GM12878 (cell line): ENCODE data around the gene AKAP13. TPM values are rescaled to one million over a fixed set of nuclear protein-coding genes. Genes with fewer than 3 reads are reported as not detected.

Experiments used
- ATAC-seq: fragments of 200-7000 bp; cut with Tn5 transposase; 3 replicates; pipeline ENCODE4 v1.9.1; 2020; ENCODE audit warnings: mild to moderate bottlenecking, moderate library complexity
- BruUV-seq: library from RNA; stranded (reverse); fragments of 400-500 nt; replicated peaks from 2 replicates; lab custom pipeline; 2021; lab: Mats Ljungman, UMichigan
- CTCF ChIA-PET: fragments of 300-600 bp; sonication (Branson Sonifier 250); formaldehyde crosslinking; extraction: SDS; loops from one replicate; lab custom pipeline; 2021; ENCODE audit warnings: inconsistent platforms; lab: Yijun Ruan, JAX
- POLR2A ChIA-PET: fragments of 350-600 bp; formaldehyde crosslinking; extraction: SDS; loops from one replicate; lab custom pipeline; 2021; ENCODE audit warnings: inconsistent platforms; lab: Charles Lee
- RAD21 ChIA-PET: fragments of 300-600 bp; sonication (Branson Sonifier 250); formaldehyde crosslinking; loops from one replicate; lab custom pipeline; 2023; ENCODE audit warnings: antibody characterized with exemption; ENCODE audit not compliant: unreplicated experiment; lab: Charles Lee
- SMC1A ChIA-PET: fragments of 300-600 bp; sonication (Branson Sonifier 250); formaldehyde crosslinking; loops from one replicate; lab custom pipeline; 2023; ENCODE audit not compliant: unreplicated experiment, uncharacterized antibody; lab: Charles Lee
- DNase-seq: peaks from one replicate; pipeline ENCODE4 v3.0.0-alpha.2; 2011; ENCODE audit warnings: low read depth, low spot score
- FAIRE-seq: peaks from 3 replicates; lab custom pipeline; 2011; peaks lifted over from hg19 to GRCh38; lab: Jason Lieb, UNC
- H2AFZ ChIP-seq: 2 replicates; pipeline ENCODE4 v1.6.0; 2011; ENCODE audit warnings: low read depth, low read length, control low read depth; ENCODE audit not compliant: control insufficient read depth
- H3K27ac ChIP-seq: 2 replicates; pipeline ENCODE4 v1.5.1; 2011; ENCODE audit warnings: control low read depth; ENCODE audit not compliant: control insufficient read depth, insufficient read depth
- H3K27me3 ChIP-seq, 2 experiments: replicated peaks in 1 of 2; 2 replicates each; pipeline versions ENCODE4 v1.6.0 to v1.6.1; 2011; ENCODE audit warnings: low read length in 1 of 2; ENCODE audit not compliant: control insufficient read depth in 2 of 2, insufficient read depth in 2 of 2
- H3K36me3 ChIP-seq, 2 experiments: 2 replicates each; pipeline ENCODE4 v1.5.1; 2011; ENCODE audit warnings: low read length in 1 of 2; ENCODE audit not compliant: control insufficient read depth in 2 of 2, insufficient read depth in 2 of 2
- H3K4me1 ChIP-seq: 2 replicates; pipeline ENCODE4 v1.6.1; 2011; ENCODE audit warnings: mild to moderate bottlenecking, low read length, moderate library complexity, mixed read lengths; ENCODE audit not compliant: control insufficient read depth, insufficient read depth
- H3K4me2 ChIP-seq: 2 replicates; pipeline ENCODE4 v1.6.0; 2011; ENCODE audit warnings: control low read depth; ENCODE audit not compliant: control insufficient read depth, insufficient read depth
- H3K4me3 ChIP-seq: fragments of 200-600 bp; sonication (generic); 2 replicates; pipeline ENCODE4 v1.5.1; 2016
- H3K79me2 ChIP-seq: 2 replicates; pipeline ENCODE4 v1.6.0; 2011; ENCODE audit warnings: low read length; ENCODE audit not compliant: control insufficient read depth, insufficient read depth
- H3K9ac ChIP-seq: 2 replicates; pipeline ENCODE4 v1.8.0; 2011; ENCODE audit warnings: low read length, control low read depth, mixed read lengths; ENCODE audit not compliant: control insufficient read depth, insufficient read depth
- H3K9me3 ChIP-seq: replicated peaks from 3 replicates; pipeline ENCODE4 v1.5.1; 2011; ENCODE audit warnings: mild to moderate bottlenecking, low read length; ENCODE audit not compliant: control insufficient read depth, insufficient read depth
- H4K20me1 ChIP-seq: 2 replicates; pipeline ENCODE4 v1.6.0; 2011; ENCODE audit not compliant: control insufficient read depth, insufficient read depth
- ATF3 ChIP-seq: IDR thresholded peaks from 2 replicates; pipeline ENCODE4 v1.6.1; 2011; ENCODE audit warnings: low read depth, mild to moderate bottlenecking, low read length, moderate library complexity, borderline replicate concordance; ENCODE audit errors: extremely low read depth
- CHD4 ChIP-seq: fragments of 200-600 bp; sonication (generic); IDR thresholded peaks from 2 replicates; pipeline ENCODE4 v1.6.1; 2016; ENCODE audit warnings: mild to moderate bottlenecking
- ETV6 ChIP-seq, 2 experiments: fragments of 450-650 bp in 1 of 2; IDR thresholded peaks in 1 of 2; conservative IDR thresholded peaks in 1 of 2; 2 replicates each; pipeline ENCODE4 v1.6.1; 2014; ENCODE audit warnings: antibody characterized with exemption in 1 of 2, borderline replicate concordance in 1 of 2, low read depth in 1 of 2, mild to moderate bottlenecking in 1 of 2, moderate library complexity in 1 of 2
- IRF3 ChIP-seq: fragments of 450-650 bp; IDR thresholded peaks from 2 replicates; pipeline ENCODE4 v1.6.1; 2014; ENCODE audit warnings: mild to moderate bottlenecking
- KDM1A ChIP-seq: fragments of 200-600 bp; sonication (generic); IDR thresholded peaks from 2 replicates; pipeline ENCODE4 v1.6.1; 2016; ENCODE audit warnings: borderline replicate concordance
- MLLT1 ChIP-seq: fragments of 450-650 bp; IDR thresholded peaks from 2 replicates; pipeline ENCODE4 v1.6.1; 2016; ENCODE audit warnings: mild to moderate bottlenecking
- SIN3A ChIP-seq: IDR thresholded peaks from 2 replicates; pipeline ENCODE4 v1.6.1; 2012; ENCODE audit warnings: low read depth, low read length, improper control_type of control experiment
- SMC3 ChIP-seq: IDR thresholded peaks from 2 replicates; pipeline ENCODE4 v1.6.1; 2011; ENCODE audit warnings: low read length, improper control_type of control experiment, borderline replicate concordance
- SUZ12 ChIP-seq: fragments of 200-600 bp; sonication (generic); IDR thresholded peaks from one replicate; pipeline ENCODE4 v1.6.1; 2018; ENCODE audit warnings: antibody characterized with exemption, mild to moderate bottlenecking; ENCODE audit not compliant: unreplicated experiment
- USF2 ChIP-seq: IDR thresholded peaks from 2 replicates; pipeline ENCODE4 v1.6.1; 2011; ENCODE audit warnings: low read depth, low read length, improper control_type of control experiment, borderline replicate concordance
- ZNF687 ChIP-seq: fragments of 450-650 bp; IDR thresholded peaks from 2 replicates; pipeline ENCODE4 v1.6.1; 2017; ENCODE audit warnings: mild to moderate bottlenecking, moderate library complexity
- WGBS: methylation state at CpG from one replicate; pipeline ENCODE4 v1.1.6; 2016; ENCODE audit warnings: low lambda C conversion rate; ENCODE audit not compliant: insufficient replicate concordance, insufficient coverage; ENCODE audit errors: missing lambda C conversion rate; 5-methylcytosine and 5-hydroxymethylcytosine counted together
- in situ Hi-C: fragments of 300-500 bp; cut with MboI; formaldehyde crosslinking; loops from 9 replicates; pipeline ENCODE4 v1.14.3; 2018; ENCODE audit warnings: mixed read lengths
- intact Hi-C: fragments of 100-400 bp; cut with micrococcal nuclease; formaldehyde crosslinking; loops from one replicate; pipeline ENCODE4 v1.14.2; 2022; ENCODE audit not compliant: unreplicated experiment
- polyA plus RNA-seq, 11 experiments: library from polyadenylated mRNA; depleted of rRNA in 4 of 11; unstranded in 6 of 11; stranded (reverse) in 5 of 11; fragments of >200 nt; fragmentation: Nextera tagmentation in 4 of 11; fragmentation: Illumina TruSeq in 1 of 11; extraction: Ambion mirVana in 4 of 11; extraction: Trizol in 1 of 11; gene quantifications; 1 replicate in 1 of 11; 2 replicates in 10 of 11; pipeline versions ENCODE4 v1.2.1 to v1.2.3, GENCODE V29; 2011 to 2016; ENCODE audit warnings: inconsistent platforms in 2 of 11, missing spikeins in 2 of 11, low read depth in 1 of 11
- total RNA-seq, 4 experiments: library from RNA; depleted of rRNA in 3 of 4; stranded (reverse); fragments of >200 nt in 3 of 4; fragmentation: Illumina TruSeq in 1 of 4; extraction: Trizol in 1 of 4; gene quantifications; 2 replicates each; pipeline versions ENCODE4 v1.2.1 to v1.2.3, GENCODE V29; 2013 to 2021

AKAP13 gene
- total and polyA plus RNA-seq, 10 of the 15 experiments (the other 5 are each of a cell fraction or from before 2014, with no cell fraction given), result 14.4 to 74.9 (median 55.1) TPM

- CTCF ChIA-PET, result interaction anchor here (1.1 to 6.5 kb wide), 3 partner anchors 15 to 62 kb away, joined by 4 to 93 read pairs (median 6); no protein-coding TSS in a partner anchor
- RAD21 ChIA-PET, result interaction anchor here (0.7 to 2.3 kb wide), 7 partner anchors 11 to 232 kb away, joined by 3 to 46 read pairs (median 4); no protein-coding TSS in a partner anchor
- DNase-seq (peak; percentile 90), ATAC-seq (peak; percentile 46), FAIRE-seq (peak; percentile 49)
- Histone ChIP-seq H3K27ac (peak overlapping the region; percentile 99), H3K36me3 (peaks cover 3 to 13% of the 10 kb centered on the region in 2 experiments; a peak in 3 of 4 replicates), H3K9me3 (no peaks in the 10 kb centered on the region), H3K4me1 (peaks cover 73% of the 10 kb centered on the region), H3K79me2 (peaks cover 80% of the 10 kb centered on the region), H3K27me3 (no peaks in the 10 kb centered on the region), H4K20me1 (no peaks in the 10 kb centered on the region), H3K4me2 (peak overlapping the region; percentile 97), H3K9ac (peak overlapping the region; percentile 70), H2AFZ (peak overlapping the region; percentile 37), H3K4me3 (peak overlapping the region; percentile 60)
- SMC1A ChIA-PET, result interaction anchor here (0.8 to 10.4 kb wide), 8 partner anchors 14 to 131 kb away, joined by 3 to 311 read pairs (median 4); no protein-coding TSS in a partner anchor
- 1% methylated on average over 5 of the region's 5 CpGs for WGBS
- in situ Hi-C loops, result no loop called here
- intact Hi-C loops, result loop anchor here (1.0 to 10.0 kb wide), 3 partner anchors 16 to 392 kb away; no protein-coding TSS in a partner anchor
- TSS peak; percentile 82 for BruUV-seq
- POLR2A ChIA-PET, result interaction anchor here (0.7 to 9.1 kb wide), 4 partner anchors 10 to 20 kb away, joined by 3 to 217 read pairs (median 8); no protein-coding TSS in a partner anchor
- TF ChIP-seq MLLT1 (peak; percentile 57; the same call in 1 of the 2 replicates), IRF3 (no peak), SUZ12 (no peak), USF2 (no peak), ETV6 (conservative IDR thresholded peaks at IDR 0.05 in 1 of 2, IDR thresholded peaks at IDR 0.05 in 1 of 2; ENCODE audit: borderline replicate concordance in 1 of 2, low read depth in 1 of 2) (0 out of 4 replicates have a peak, but pooled peaks of 1 of the 2 experiments have one; percentile 48), ATF3 (no peak), ZNF687 (peak; percentile 87), SMC3 (peak; percentile 15; the same call in 1 of the 2 replicates), CHD4 (no peak), KDM1A (no peak), SIN3A (no peak)
These were observed 326.5 kb downstream of the AKAP13 start for GRCh38 chr15:85706779-85707518.
